CD8-positive, alpha-beta memory T cell (primary cell): ENCODE results near the gene PDGFD. TPM values are rescaled to one million over a fixed set of nuclear protein-coding genes. Genes with fewer than 3 reads are reported as not detected.

Source experiments
- CTCF ChIA-PET: fragments of 350-600 bp; sonication (Branson Sonifier 250); formaldehyde crosslinking; loops from one replicate; lab custom pipeline; 2021; ENCODE audit warnings: antibody characterized with exemption; lab: Charles Lee
- POLR2A ChIA-PET: fragments of 350-600 bp; sonication (Branson Sonifier 250); formaldehyde crosslinking; loops from one replicate; lab custom pipeline; 2021; ENCODE audit warnings: antibody characterized with exemption; lab: Charles Lee
- DNase-seq, 5 donors: peaks; one replicate each; pipeline versions ENCODE4 v3.0.0 to v3.0.0-alpha.2; 2020 to 2022; ENCODE audit warnings: mixed read lengths in 1 of 5
- H3K27ac ChIP-seq: one replicate; pipeline ENCODE4 v1.7.0; 2013; ENCODE audit warnings: low read depth, mild to moderate bottlenecking, low read length, moderate library complexity
- H3K27me3 ChIP-seq: 2 replicates; pipeline ENCODE4 v1.7.0; 2013; ENCODE audit warnings: low read length, mild to moderate bottlenecking; ENCODE audit not compliant: insufficient read depth, poor library complexity, severe bottlenecking
- H3K36me3 ChIP-seq: 2 replicates; pipeline ENCODE4 v1.7.0; 2013; ENCODE audit warnings: mild to moderate bottlenecking, low read length, moderate library complexity; ENCODE audit not compliant: insufficient read depth
- H3K4me1 ChIP-seq: 2 replicates; pipeline ENCODE4 v1.7.0; 2013; ENCODE audit warnings: mild to moderate bottlenecking, low read length, moderate library complexity; ENCODE audit not compliant: insufficient read depth
- H3K4me3 ChIP-seq: 2 replicates; pipeline ENCODE4 v1.7.0; 2013; ENCODE audit warnings: mild to moderate bottlenecking, low read length
- H3K9me3 ChIP-seq: 2 replicates; pipeline ENCODE4 v1.7.0; 2013; ENCODE audit warnings: mild to moderate bottlenecking, low read length
- H3K27ac Mint-ChIP-seq, 8 donors: one replicate each; pipeline ENCODE4 v1.8.0; 2020 to 2021; ENCODE audit warnings: mixed read lengths in 8 of 8, mild to moderate bottlenecking in 6 of 8, inconsistent platforms in 3 of 8, moderate library complexity in 3 of 8
- H3K27me3 Mint-ChIP-seq, 2 donors: one replicate each; pipeline ENCODE4 v1.8.0; 2020 to 2021; ENCODE audit warnings: mixed read lengths in 2 of 2, mild to moderate bottlenecking in 1 of 2, moderate library complexity in 1 of 2
- H3K36me3 Mint-ChIP-seq, 3 donors: one replicate each; pipeline ENCODE4 v1.8.0; 2020 to 2021; ENCODE audit warnings: mixed read lengths in 3 of 3, inconsistent platforms in 1 of 3, mild to moderate bottlenecking in 1 of 3
- H3K4me1 Mint-ChIP-seq, 3 donors: one replicate each; pipeline ENCODE4 v1.8.0; 2020 to 2021; ENCODE audit warnings: mixed read lengths in 3 of 3, inconsistent platforms in 1 of 3, mild to moderate bottlenecking in 1 of 3
- H3K4me3 Mint-ChIP-seq, 7 donors: one replicate each; pipeline ENCODE4 v1.8.0; 2020 to 2021; ENCODE audit warnings: mixed read lengths in 7 of 7, mild to moderate bottlenecking in 6 of 7, moderate library complexity in 4 of 7, inconsistent platforms in 2 of 7
- H3K9me3 Mint-ChIP-seq, 5 donors: one replicate each; pipeline ENCODE4 v1.8.0; 2020 to 2022; ENCODE audit warnings: mixed read lengths in 5 of 5, mild to moderate bottlenecking in 3 of 5, moderate library complexity in 2 of 5, inconsistent platforms in 1 of 5
- polyA plus RNA-seq: library from polyadenylated mRNA; unstranded; fragments of 300-500 nt; fragmentation: Illumina TruSeq; gene quantifications from one replicate; pipeline ENCODE4 v1.2.3, GENCODE V29; 2021
- total RNA-seq, 2 experiments: library from RNA; stranded (reverse); gene quantifications; one replicate each; pipeline ENCODE4 v1.2.3, GENCODE V29; 2021

Gene PDGFD
- total and polyA plus RNA-seq, 3 experiments from 2014 or later, result 0.15 to 8.1 (median 0.29) TPM

- CTCF ChIA-PET, result no interaction called here
- Mint-ChIP-seq H3K4me3 (no peak overlapping the region), H3K27me3 (no peaks in the 10 kb centered on the region), H3K4me1 (no peaks in the 10 kb centered on the region), H3K9me3 (peaks cover 0 to 2% (median 0%) of the 10 kb centered on the region in 5 donors), H3K36me3 (no peaks in the 10 kb centered on the region), H3K27ac (no peak overlapping the region)
- H3K27me3 ChIP-seq, result no peaks in the 10 kb centered on the region
- no peaks in the 10 kb centered on the region for H3K9me3 ChIP-seq
- POLR2A ChIA-PET, result no interaction called here
- H3K4me3 ChIP-seq, result no peak overlapping the region
- no peaks in the 10 kb centered on the region for H3K4me1 ChIP-seq
- H3K27ac ChIP-seq, result no peak overlapping the region
- DNase-seq, result no peak
- H3K36me3 ChIP-seq, result no peaks in the 10 kb centered on the region
These were observed 89.8 kb downstream of the PDGFD start for GRCh38 chr11:104073950-104074705.

- no peak for DNase-seq
- Mint-ChIP-seq H3K36me3 (no peaks in the 10 kb centered on the region), H3K27me3 (no peaks in the 10 kb centered on the region), H3K9me3 (no peaks in the 10 kb centered on the region), H3K27ac (no peak overlapping the region), H3K4me3 (no peak overlapping the region), H3K4me1 (no peaks in the 10 kb centered on the region)
- H3K4me3 ChIP-seq, result no peak overlapping the region
- no peaks in the 10 kb centered on the region for H3K9me3 ChIP-seq
- H3K27ac ChIP-seq, result no peak overlapping the region
- CTCF ChIA-PET, result no interaction called here
- H3K27me3 ChIP-seq, result no peaks in the 10 kb centered on the region
- POLR2A ChIA-PET, result no interaction called here
- no peaks in the 10 kb centered on the region for H3K36me3 ChIP-seq
- H3K4me1 ChIP-seq, result no peaks in the 10 kb centered on the region
These were observed 96.4 kb downstream of the PDGFD start for GRCh38 chr11:104067534-104067933.

- ChIA-PET POLR2A (no interaction called here), CTCF (no interaction called here)
- H3K4me1 ChIP-seq, result no peaks in the 10 kb centered on the region
- Mint-ChIP-seq H3K27ac (no peak overlapping the region), H3K4me1 (no peaks in the 10 kb centered on the region), H3K9me3 (no peaks in the 10 kb centered on the region), H3K27me3 (no peaks in the 10 kb centered on the region), H3K4me3 (no peak overlapping the region), H3K36me3 (no peaks in the 10 kb centered on the region)
- H3K9me3 ChIP-seq, result no peaks in the 10 kb centered on the region
- no peaks in the 10 kb centered on the region for H3K27me3 ChIP-seq
- no peak overlapping the region for H3K27ac ChIP-seq
- H3K36me3 ChIP-seq, result no peaks in the 10 kb centered on the region
- no peak for DNase-seq
- no peak overlapping the region for H3K4me3 ChIP-seq
These were observed 99.8 kb downstream of the PDGFD start for GRCh38 chr11:104064034-104064630.

GRCh38 chr11:104061853-104062521 lies 102.0 kb downstream of the PDGFD start:
- CTCF ChIA-PET, result no interaction called here
- POLR2A ChIA-PET, result no interaction called here
- H3K4me1 Mint-ChIP-seq, result no peaks in the 10 kb centered on the region
- Histone ChIP-seq H3K27me3 (no peaks in the 10 kb centered on the region), H3K9me3 (no peaks in the 10 kb centered on the region), H3K4me3 (no peak overlapping the region), H3K36me3 (no peaks in the 10 kb centered on the region), H3K27ac (no peak overlapping the region), H3K4me1 (no peaks in the 10 kb centered on the region)
- no peaks in the 10 kb centered on the region for H3K27me3 Mint-ChIP-seq
- no peaks in the 10 kb centered on the region for H3K36me3 Mint-ChIP-seq
- no peak for DNase-seq
- H3K4me3 Mint-ChIP-seq, result no peak overlapping the region
- no peaks in the 10 kb centered on the region for H3K9me3 Mint-ChIP-seq
- peak overlapping the region in 1 of 8 donors; percentile 5 for H3K27ac Mint-ChIP-seq

DNA sequence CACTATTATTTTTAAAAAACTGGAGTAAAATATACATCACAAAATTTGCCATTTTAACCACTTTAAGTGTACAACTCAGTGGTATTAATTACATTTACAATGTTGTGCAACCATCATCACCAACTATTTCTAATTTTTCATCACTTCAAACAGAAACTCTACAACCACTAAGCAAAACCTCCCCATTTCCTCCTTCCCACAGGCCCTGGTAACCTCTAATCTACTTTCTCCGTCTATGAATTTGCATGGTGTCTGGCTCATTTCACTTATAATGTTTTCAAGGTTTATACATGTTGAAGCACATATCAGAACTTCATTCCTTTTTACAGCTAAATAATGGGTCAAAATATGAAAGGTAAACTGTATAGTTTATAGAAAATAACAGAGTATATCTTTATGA lies 103.1 kb downstream of the PDGFD start:
- POLR2A ChIA-PET, result no interaction called here

DNA sequence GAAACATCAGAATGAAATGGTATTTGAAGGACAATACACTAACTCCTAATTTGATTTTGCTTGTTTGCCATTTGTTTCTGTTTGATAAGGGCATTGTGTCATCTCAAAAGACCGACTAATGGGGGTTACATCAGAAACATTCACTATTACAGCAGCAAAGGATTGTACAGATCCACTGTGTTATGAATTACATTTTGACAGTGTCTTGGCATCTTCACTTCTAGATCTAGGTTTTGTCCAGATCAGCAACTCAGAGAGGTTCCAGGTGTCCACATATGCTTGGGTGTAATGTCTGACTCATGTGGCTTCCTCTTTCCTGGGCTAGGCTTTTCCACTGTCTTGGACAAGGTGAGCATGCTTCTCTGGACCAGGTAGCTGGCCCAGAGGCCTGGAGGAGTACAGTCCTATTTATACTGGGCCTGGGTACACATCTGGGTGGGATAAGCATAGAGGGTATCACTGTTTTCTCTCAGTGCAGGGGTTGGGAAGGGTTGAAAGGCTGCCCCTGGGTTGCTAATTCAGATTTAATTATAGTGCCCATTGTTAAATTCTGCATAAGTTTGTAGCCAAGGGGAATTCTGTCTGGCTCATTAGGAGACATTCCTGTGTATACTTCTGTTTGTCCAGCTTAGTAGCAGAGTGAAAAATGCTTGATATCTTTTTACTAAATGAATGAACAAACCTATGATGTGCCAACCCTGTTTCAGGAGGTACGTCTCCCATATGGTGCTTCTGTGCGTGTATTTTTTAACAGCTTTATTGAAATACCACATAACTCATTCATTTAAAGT lies 103.7 kb downstream of the PDGFD start:
- Mint-ChIP-seq H3K4me1 (no peaks in the 10 kb centered on the region), H3K27ac (no peak overlapping the region)
- POLR2A ChIA-PET, result no interaction called here

More for the DNA sequence above, 103.1 kb downstream of the PDGFD start:
- no peak for DNase-seq
- no peak overlapping the region for H3K4me3 Mint-ChIP-seq
- no peaks in the 10 kb centered on the region for H3K36me3 Mint-ChIP-seq
- no peaks in the 10 kb centered on the region for H3K9me3 ChIP-seq
- no peaks in the 10 kb centered on the region for H3K4me1 ChIP-seq
- no peaks in the 10 kb centered on the region for H3K36me3 ChIP-seq
- H3K27me3 ChIP-seq, result no peaks in the 10 kb centered on the region
- H3K27me3 Mint-ChIP-seq, result no peaks in the 10 kb centered on the region
- no peaks in the 10 kb centered on the region for H3K9me3 Mint-ChIP-seq
- CTCF ChIA-PET, result no interaction called here
- H3K4me1 Mint-ChIP-seq, result no peaks in the 10 kb centered on the region
- no peak overlapping the region for H3K4me3 ChIP-seq
- no peak overlapping the region for H3K27ac ChIP-seq
- H3K27ac Mint-ChIP-seq, result no peak overlapping the region

DNA sequence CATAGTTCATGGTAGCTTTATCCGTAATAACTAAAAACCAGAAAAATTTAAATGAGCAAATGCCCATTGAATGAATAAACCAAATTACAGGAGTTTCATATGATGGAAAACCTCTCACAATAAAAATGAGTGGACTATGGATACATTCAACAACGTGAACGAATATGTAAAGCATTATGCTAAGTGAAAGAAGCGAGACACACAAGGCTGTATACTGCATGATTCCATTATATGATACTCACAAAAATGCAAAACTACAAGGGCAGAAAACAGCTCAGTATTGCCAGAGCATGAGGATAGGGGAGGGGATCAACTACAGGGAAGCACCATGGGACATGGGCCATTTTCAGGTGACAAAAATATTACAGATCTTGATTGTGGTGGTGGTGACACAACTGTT lies 105.3 kb downstream of the PDGFD start:
- no peak overlapping the region for H3K27ac Mint-ChIP-seq
- H3K27me3 Mint-ChIP-seq, result no peaks in the 10 kb centered on the region
- Histone ChIP-seq H3K9me3 (no peaks in the 10 kb centered on the region), H3K4me1 (no peaks in the 10 kb centered on the region), H3K36me3 (no peaks in the 10 kb centered on the region), H3K4me3 (no peak overlapping the region), H3K27ac (no peak overlapping the region), H3K27me3 (no peaks in the 10 kb centered on the region)
- CTCF ChIA-PET, result no interaction called here
- peaks cover 0 to 2% (median 0%) of the 10 kb centered on the region in 5 donors for H3K9me3 Mint-ChIP-seq
- DNase-seq, result no peak
- POLR2A ChIA-PET, result no interaction called here
- H3K4me3 Mint-ChIP-seq, result no peak overlapping the region
- no peaks in the 10 kb centered on the region for H3K4me1 Mint-ChIP-seq
- H3K36me3 Mint-ChIP-seq, result no peaks in the 10 kb centered on the region

More for the DNA sequence above, 103.7 kb downstream of the PDGFD start:
- CTCF ChIA-PET, result no interaction called here
- Histone ChIP-seq H3K27ac (no peak overlapping the region), H3K9me3 (no peaks in the 10 kb centered on the region), H3K27me3 (no peaks in the 10 kb centered on the region), H3K36me3 (no peaks in the 10 kb centered on the region), H3K4me3 (no peak overlapping the region), H3K4me1 (no peaks in the 10 kb centered on the region)
- H3K27me3 Mint-ChIP-seq, result no peaks in the 10 kb centered on the region
- no peaks in the 10 kb centered on the region for H3K9me3 Mint-ChIP-seq
- DNase-seq, result no peak
- no peaks in the 10 kb centered on the region for H3K36me3 Mint-ChIP-seq
- no peak overlapping the region for H3K4me3 Mint-ChIP-seq

DNA sequence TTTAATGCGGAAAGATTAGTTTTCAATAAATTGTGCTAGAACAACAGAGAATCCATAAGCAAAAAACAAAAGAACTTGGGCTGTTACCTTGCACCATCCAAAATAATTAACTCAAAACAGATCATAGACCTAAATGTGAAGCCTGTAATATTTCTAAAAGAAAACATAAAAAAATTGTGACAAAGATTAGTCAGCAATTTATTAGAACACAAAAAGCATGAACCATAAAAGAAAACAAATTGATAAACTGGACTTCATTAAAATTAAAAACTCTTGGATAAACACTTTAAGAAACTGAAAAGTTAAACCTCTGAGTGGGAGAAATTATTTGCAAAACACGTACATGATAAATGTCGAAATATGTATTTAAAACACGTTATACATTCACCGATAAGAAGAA lies 106.0 kb downstream of the PDGFD start:
- no peaks in the 10 kb centered on the region for H3K36me3 ChIP-seq
- DNase-seq, result no peak
- H3K4me3 Mint-ChIP-seq, result no peak overlapping the region
- peaks cover 0 to 2% (median 0%) of the 10 kb centered on the region in 5 donors for H3K9me3 Mint-ChIP-seq
- no peak overlapping the region for H3K27ac Mint-ChIP-seq
- no peaks in the 10 kb centered on the region for H3K36me3 Mint-ChIP-seq
- no peaks in the 10 kb centered on the region for H3K4me1 ChIP-seq
- ChIA-PET POLR2A (no interaction called here), CTCF (no interaction called here)
- no peaks in the 10 kb centered on the region for H3K27me3 ChIP-seq
- H3K4me1 Mint-ChIP-seq, result no peaks in the 10 kb centered on the region
- H3K4me3 ChIP-seq, result no peak overlapping the region
- no peaks in the 10 kb centered on the region for H3K27me3 Mint-ChIP-seq
- no peak overlapping the region for H3K27ac ChIP-seq
- H3K9me3 ChIP-seq, result no peaks in the 10 kb centered on the region
